GM23338 (cell line): ENCODE data around the gene KLHL22. TPM values are rescaled to one million over a fixed set of nuclear protein-coding genes. Genes with fewer than 3 reads are reported as not detected.

ENCODE experiments used
- ATAC-seq: fragments of 200-7000 bp; cut with Tn5 transposase; 3 replicates; pipeline ENCODE4 v1.9.1; 2020
- DNase-seq: peaks from one replicate; pipeline ENCODE4 v3.0.0-alpha.2; 2015; ENCODE audit warnings: low spot score
- H2AFZ ChIP-seq: fragments of 200-600 bp; sonication (generic); 2 replicates; pipeline ENCODE4 v1.8.0; 2016; ENCODE audit warnings: antibody characterized with exemption, mild to moderate bottlenecking, moderate library complexity
- H3F3A ChIP-seq: fragments of 200-600 bp; sonication (generic); replicated peaks from 2 replicates; pipeline ENCODE4 v1.8.0; 2017; ENCODE audit warnings: antibody characterized with exemption, mixed run types, low read depth
- H3K27ac ChIP-seq: fragments of 200-600 bp; sonication (generic); 2 replicates; pipeline ENCODE4 v1.6.1; 2016; ENCODE audit warnings: low read depth
- H3K27me3 ChIP-seq: fragments of 200-600 bp; sonication (generic); 2 replicates; pipeline ENCODE4 v1.8.0; 2016; ENCODE audit warnings: mild to moderate bottlenecking, mixed run types, moderate library complexity; ENCODE audit not compliant: insufficient read depth
- H3K36me3 ChIP-seq: fragments of 200-600 bp; sonication (generic); 2 replicates; pipeline ENCODE4 v1.8.0; 2016; ENCODE audit warnings: mild to moderate bottlenecking; ENCODE audit not compliant: insufficient read depth
- H3K4me1 ChIP-seq: fragments of 200-600 bp; sonication (generic); 2 replicates; pipeline ENCODE4 v1.8.0; 2016; ENCODE audit warnings: mild to moderate bottlenecking, moderate library complexity; ENCODE audit not compliant: insufficient read depth
- H3K4me2 ChIP-seq: fragments of 200-600 bp; sonication (generic); 2 replicates; pipeline ENCODE4 v1.7.1; 2017; ENCODE audit warnings: mixed run types
- H3K4me3 ChIP-seq: fragments of 200-600 bp; sonication (generic); 2 replicates; pipeline ENCODE4 v1.6.1; 2016; ENCODE audit warnings: mixed run types
- H3K79me2 ChIP-seq: fragments of 200-600 bp; sonication (generic); replicated peaks from 2 replicates; pipeline ENCODE4 v1.8.0; 2017; ENCODE audit warnings: mild to moderate bottlenecking; ENCODE audit not compliant: insufficient read depth
- H3K9me2 ChIP-seq: fragments of 200-600 bp; sonication (generic); 2 replicates; pipeline ENCODE4 v1.8.0; 2017; ENCODE audit not compliant: insufficient read depth
- H4K20me1 ChIP-seq: fragments of 200-600 bp; sonication (generic); replicated peaks from 2 replicates; pipeline ENCODE4 v1.8.0; 2017; ENCODE audit warnings: mild to moderate bottlenecking; ENCODE audit not compliant: insufficient read depth
- H3K27ac Mint-ChIP-seq: 2 replicates; pipeline ENCODE4 v1.8.0; 2020; ENCODE audit warnings: inconsistent platforms, mild to moderate bottlenecking, moderate library complexity, mixed read lengths
- H3K27me3 Mint-ChIP-seq: 3 replicates; pipeline ENCODE4 v1.8.0; 2022; ENCODE audit warnings: low read depth, mild to moderate bottlenecking, moderate library complexity, mixed read lengths, inconsistent platforms; ENCODE audit not compliant: insufficient read depth, poor library complexity
- H3K36me3 Mint-ChIP-seq: 3 replicates; pipeline ENCODE4 v1.8.0; 2021; ENCODE audit warnings: low read depth, mild to moderate bottlenecking, inconsistent platforms, moderate library complexity, mixed read lengths
- H3K4me1 Mint-ChIP-seq: 3 replicates; pipeline ENCODE4 v1.8.0; 2020; ENCODE audit warnings: mild to moderate bottlenecking, inconsistent platforms, mixed read lengths
- H3K4me3 Mint-ChIP-seq: 3 replicates; pipeline ENCODE4 v1.8.0; 2021; ENCODE audit warnings: moderate library complexity, mild to moderate bottlenecking, inconsistent platforms, mixed read lengths
- H3K9me3 Mint-ChIP-seq: 3 replicates; pipeline ENCODE4 v1.8.0; 2020; ENCODE audit warnings: moderate library complexity, mild to moderate bottlenecking, inconsistent platforms, mixed read lengths
- CREB1 ChIP-seq: fragments of 250-450 bp; sonication (Bioruptor Pico); IDR thresholded peaks from 2 replicates; pipeline ENCODE4 v1.5.0; 2020; ENCODE audit warnings: low read depth, mild to moderate bottlenecking, moderate library complexity
- EZH2 ChIP-seq: fragments of 200-600 bp; sonication (generic); IDR thresholded peaks from one replicate; pipeline ENCODE4 v1.8.0; 2017; ENCODE audit warnings: antibody characterized with exemption, mild to moderate bottlenecking, low read depth; ENCODE audit not compliant: unreplicated experiment
- EZH2phosphoT487 ChIP-seq: fragments of 200-600 bp; sonication (generic); IDR thresholded peaks from one replicate; pipeline ENCODE4 v1.8.1; 2018; ENCODE audit warnings: antibody characterized with exemption; ENCODE audit not compliant: unreplicated experiment
- ZNF331 ChIP-seq: fragments of 250-450 bp; sonication (Bioruptor Pico); IDR thresholded peaks from 2 replicates; pipeline ENCODE4 v1.5.0; 2020; ENCODE audit warnings: low read depth, mild to moderate bottlenecking, moderate library complexity
- polyA plus RNA-seq: library from polyadenylated mRNA; unstranded; fragments of >200 nt; fragmentation: Nextera tagmentation; extraction: Ambion mirVana; gene quantifications from 2 replicates; pipeline ENCODE4 v1.2.1, GENCODE V29; 2016
- total RNA-seq: library from RNA; depleted of rRNA; stranded (reverse); fragments of >200 nt; shearing (Covaris generic); gene quantifications from 2 replicates; pipeline ENCODE4 v1.2.3, GENCODE V29; 2014
- TF ChIP-seq, protein P1 (sequence below): fragments of 250-450 bp; sonication (Bioruptor Pico); IDR thresholded peaks from 2 replicates; pipeline ENCODE4 v1.5.0; 2020; ENCODE audit warnings: mild to moderate bottlenecking, moderate library complexity
- TF ChIP-seq, protein P2 (sequence below): IDR thresholded peaks from 2 replicates; pipeline ENCODE4 v1.6.1; 2016; ENCODE audit warnings: antibody characterized with exemption
- TF ChIP-seq, protein P3 (sequence below), 2 experiments: fragments of 200-600 bp in 1 of 2; sonication (generic) in 1 of 2; conservative IDR thresholded peaks; 2 replicates each; pipeline versions ENCODE4 v1.5.1 to v1.6.1; 2016 to 2017; ENCODE audit warnings: antibody characterized with exemption in 2 of 2, low read depth in 2 of 2, mild to moderate bottlenecking in 2 of 2, moderate library complexity in 1 of 2
- TF ChIP-seq, protein P4 (sequence below): IDR thresholded peaks from one replicate; pipeline ENCODE4 v1.6.1; 2018; ENCODE audit warnings: antibody characterized with exemption; ENCODE audit not compliant: unreplicated experiment

The KLHL22 gene
- total and polyA plus RNA-seq, 2 experiments from 2014 or later = 2.4 to 16.0 TPM

DNA sequence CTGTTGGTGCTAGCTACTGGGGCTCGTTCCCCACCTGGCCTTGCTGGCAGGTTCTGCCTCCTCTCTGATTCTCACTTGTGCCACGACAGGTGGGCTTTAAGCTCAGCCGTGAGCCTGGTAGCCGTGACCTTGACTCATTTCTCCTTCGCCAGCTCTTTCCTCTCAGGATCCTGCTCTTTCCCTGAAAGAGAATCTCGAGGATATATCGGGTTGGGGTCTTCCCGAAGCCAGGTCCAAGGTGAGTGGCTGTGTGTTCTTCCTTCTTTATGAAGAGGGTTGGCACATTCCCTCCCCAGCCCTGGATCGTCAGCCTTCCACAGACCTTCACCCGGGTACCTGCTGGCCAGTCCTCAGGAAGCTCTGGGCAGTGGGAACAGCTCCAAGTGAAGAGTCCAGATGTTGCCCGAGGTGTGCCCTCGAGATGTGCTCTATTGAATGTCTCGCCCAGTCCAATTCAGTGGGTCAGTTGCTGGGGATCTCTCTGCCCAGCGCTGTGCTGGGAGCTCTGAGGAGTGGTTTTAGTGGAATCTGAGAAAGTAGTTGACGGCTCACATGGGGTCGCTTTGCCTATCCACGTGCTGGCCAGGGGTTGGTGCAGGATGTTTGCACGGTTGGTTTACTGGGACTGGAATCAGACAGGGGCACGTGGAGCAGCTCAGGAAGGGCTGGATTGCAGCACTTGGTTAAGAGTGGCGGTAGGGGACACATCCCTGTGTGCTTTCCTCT, 100.3 kb downstream of the KLHL22 start (continued):
- TF ChIP-seq, protein P1, sequence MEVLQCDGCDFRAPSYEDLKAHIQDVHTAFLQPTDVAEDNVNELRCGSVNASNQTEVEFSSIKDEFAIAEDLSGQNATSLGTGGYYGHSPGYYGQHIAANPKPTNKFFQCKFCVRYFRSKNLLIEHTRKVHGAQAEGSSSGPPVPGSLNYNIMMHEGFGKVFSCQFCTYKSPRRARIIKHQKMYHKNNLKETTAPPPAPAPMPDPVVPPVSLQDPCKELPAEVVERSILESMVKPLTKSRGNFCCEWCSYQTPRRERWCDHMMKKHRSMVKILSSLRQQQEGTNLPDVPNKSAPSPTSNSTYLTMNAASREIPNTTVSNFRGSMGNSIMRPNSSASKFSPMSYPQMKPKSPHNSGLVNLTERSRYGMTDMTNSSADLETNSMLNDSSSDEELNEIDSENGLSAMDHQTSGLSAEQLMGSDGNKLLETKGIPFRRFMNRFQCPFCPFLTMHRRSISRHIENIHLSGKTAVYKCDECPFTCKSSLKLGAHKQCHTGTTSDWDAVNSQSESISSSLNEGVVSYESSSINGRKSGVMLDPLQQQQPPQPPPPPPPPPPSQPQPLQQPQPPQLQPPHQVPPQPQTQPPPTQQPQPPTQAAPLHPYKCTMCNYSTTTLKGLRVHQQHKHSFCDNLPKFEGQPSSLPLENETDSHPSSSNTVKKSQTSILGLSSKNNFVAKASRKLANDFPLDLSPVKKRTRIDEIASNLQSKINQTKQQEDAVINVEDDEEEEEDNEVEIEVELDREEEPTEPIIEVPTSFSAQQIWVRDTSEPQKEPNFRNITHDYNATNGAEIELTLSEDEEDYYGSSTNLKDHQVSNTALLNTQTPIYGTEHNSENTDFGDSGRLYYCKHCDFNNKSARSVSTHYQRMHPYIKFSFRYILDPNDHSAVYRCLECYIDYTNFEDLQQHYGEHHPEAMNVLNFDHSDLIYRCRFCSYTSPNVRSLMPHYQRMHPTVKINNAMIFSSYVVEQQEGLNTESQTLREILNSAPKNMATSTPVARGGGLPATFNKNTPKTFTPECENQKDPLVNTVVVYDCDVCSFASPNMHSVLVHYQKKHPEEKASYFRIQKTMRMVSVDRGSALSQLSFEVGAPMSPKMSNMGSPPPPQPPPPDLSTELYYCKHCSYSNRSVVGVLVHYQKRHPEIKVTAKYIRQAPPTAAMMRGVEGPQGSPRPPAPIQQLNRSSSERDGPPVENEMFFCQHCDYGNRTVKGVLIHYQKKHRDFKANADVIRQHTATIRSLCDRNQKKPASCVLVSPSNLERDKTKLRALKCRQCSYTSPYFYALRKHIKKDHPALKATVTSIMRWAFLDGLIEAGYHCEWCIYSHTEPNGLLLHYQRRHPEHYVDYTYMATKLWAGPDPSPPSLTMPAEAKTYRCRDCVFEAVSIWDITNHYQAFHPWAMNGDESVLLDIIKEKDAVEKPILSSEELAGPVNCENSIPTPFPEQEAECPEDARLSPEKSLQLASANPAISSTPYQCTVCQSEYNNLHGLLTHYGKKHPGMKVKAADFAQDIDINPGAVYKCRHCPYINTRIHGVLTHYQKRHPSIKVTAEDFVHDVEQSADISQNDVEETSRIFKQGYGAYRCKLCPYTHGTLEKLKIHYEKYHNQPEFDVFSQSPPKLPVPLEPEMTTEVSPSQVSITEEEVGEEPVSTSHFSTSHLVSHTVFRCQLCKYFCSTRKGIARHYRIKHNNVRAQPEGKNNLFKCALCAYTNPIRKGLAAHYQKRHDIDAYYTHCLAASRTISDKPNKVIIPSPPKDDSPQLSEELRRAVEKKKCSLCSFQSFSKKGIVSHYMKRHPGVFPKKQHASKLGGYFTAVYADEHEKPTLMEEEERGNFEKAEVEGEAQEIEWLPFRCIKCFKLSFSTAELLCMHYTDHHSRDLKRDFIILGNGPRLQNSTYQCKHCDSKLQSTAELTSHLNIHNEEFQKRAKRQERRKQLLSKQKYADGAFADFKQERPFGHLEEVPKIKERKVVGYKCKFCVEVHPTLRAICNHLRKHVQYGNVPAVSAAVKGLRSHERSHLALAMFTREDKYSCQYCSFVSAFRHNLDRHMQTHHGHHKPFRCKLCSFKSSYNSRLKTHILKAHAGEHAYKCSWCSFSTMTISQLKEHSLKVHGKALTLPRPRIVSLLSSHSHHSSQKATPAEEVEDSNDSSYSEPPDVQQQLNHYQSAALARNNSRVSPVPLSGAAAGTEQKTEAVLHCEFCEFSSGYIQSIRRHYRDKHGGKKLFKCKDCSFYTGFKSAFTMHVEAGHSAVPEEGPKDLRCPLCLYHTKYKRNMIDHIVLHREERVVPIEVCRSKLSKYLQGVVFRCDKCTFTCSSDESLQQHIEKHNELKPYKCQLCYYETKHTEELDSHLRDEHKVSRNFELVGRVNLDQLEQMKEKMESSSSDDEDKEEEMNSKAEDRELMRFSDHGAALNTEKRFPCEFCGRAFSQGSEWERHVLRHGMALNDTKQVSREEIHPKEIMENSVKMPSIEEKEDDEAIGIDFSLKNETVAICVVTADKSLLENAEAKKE = no peak
- TF ChIP-seq ZNF331 (no peak), CREB1 (no peak), EZH2 (no peak)
- TF ChIP-seq, protein P2, sequence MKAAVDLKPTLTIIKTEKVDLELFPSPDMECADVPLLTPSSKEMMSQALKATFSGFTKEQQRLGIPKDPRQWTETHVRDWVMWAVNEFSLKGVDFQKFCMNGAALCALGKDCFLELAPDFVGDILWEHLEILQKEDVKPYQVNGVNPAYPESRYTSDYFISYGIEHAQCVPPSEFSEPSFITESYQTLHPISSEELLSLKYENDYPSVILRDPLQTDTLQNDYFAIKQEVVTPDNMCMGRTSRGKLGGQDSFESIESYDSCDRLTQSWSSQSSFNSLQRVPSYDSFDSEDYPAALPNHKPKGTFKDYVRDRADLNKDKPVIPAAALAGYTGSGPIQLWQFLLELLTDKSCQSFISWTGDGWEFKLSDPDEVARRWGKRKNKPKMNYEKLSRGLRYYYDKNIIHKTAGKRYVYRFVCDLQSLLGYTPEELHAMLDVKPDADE = no peak

DNA sequence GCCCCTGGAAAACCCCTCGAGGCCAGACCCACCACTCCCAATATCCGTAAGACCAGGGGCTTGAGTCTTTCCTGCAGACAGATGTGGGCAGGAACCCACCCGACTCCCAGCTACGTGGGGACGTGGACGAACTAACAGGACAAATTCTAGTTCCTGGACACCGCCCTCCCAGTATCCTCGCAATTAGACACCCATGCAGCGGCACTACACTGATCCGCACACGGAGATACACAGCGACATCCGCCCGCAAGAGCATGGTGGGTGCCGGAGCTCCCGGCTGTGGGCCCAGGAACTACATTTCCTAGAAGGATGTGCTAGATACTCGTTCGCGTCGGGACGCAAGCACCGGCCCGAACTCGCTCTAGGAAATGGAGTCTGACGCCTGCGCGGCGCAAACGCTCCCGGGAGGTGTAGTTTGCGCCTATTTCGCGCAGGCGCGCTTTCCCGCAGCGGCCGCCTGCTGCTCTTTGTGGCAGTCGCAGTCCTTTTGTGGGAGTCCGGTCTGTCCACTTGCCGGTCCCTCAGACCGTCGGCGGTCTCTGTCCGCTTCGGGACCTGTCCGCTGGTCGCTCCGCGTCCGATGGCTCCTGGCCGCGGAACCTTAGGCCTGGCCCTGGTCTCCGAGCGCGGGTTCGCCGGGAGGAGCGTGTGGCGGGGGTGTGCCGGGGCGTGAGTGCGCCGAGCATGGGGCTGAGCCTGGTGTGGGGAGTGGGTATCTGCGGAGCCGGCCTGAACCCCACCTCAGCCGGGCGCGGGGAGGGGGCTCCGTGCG, 101.7 kb downstream of the KLHL22 start, which contains the start of gene ZNF74:
Gene ZNF74 (plus strand): TSS at position 447 of the 772 bp plus-strand sequence. CDS start 478 bp downstream, outside the sequence.
- peak within 1 kb of the TSS; percentile 95 for H3K27ac Mint-ChIP-seq
- H3K9me3 Mint-ChIP-seq = no peaks in the 10 kb centered on the region; the same call in 2 of the 3 replicates
- H3K4me1 Mint-ChIP-seq = peaks cover 30% of the 10 kb centered on the region
- H3F3A ChIP-seq = no peaks in the 10 kb centered on the region; the same call in 1 of the 2 replicates
- peak within 1 kb of the TSS; percentile 84 for H3K4me2 ChIP-seq
- H2AFZ ChIP-seq = peak within 1 kb of the TSS; percentile 94
- H3K4me3 Mint-ChIP-seq = peak within 1 kb of the TSS; percentile 89
- H3K4me3 ChIP-seq = peak within 1 kb of the TSS; percentile 94
- H3K36me3 ChIP-seq = no peaks in the 10 kb centered on the region
- ATAC-seq (peak; percentile 95), DNase-seq (peak; percentile 98)
- H3K36me3 Mint-ChIP-seq = peaks cover 8% of the 10 kb centered on the region
- H4K20me1 ChIP-seq = peaks cover 20% of the 10 kb centered on the region
- H3K27me3 ChIP-seq = no peaks in the 10 kb centered on the region
- H3K27ac ChIP-seq = peak within 1 kb of the TSS; percentile 73; the same call in 1 of the 2 replicates
- no peaks in the 10 kb centered on the region for H3K9me2 ChIP-seq
- H3K27me3 Mint-ChIP-seq = peaks cover 7% of the 10 kb centered on the region
- peaks cover 19% of the 10 kb centered on the region for H3K4me1 ChIP-seq
- peaks cover 45% of the 10 kb centered on the region for H3K79me2 ChIP-seq
- no peak for TF ChIP-seq EZH2phosphoT487
- peak; percentile 82 for TF ChIP-seq CREB1
- TF ChIP-seq, protein P2 = peak; percentile 94
- TF ChIP-seq, protein P3, sequence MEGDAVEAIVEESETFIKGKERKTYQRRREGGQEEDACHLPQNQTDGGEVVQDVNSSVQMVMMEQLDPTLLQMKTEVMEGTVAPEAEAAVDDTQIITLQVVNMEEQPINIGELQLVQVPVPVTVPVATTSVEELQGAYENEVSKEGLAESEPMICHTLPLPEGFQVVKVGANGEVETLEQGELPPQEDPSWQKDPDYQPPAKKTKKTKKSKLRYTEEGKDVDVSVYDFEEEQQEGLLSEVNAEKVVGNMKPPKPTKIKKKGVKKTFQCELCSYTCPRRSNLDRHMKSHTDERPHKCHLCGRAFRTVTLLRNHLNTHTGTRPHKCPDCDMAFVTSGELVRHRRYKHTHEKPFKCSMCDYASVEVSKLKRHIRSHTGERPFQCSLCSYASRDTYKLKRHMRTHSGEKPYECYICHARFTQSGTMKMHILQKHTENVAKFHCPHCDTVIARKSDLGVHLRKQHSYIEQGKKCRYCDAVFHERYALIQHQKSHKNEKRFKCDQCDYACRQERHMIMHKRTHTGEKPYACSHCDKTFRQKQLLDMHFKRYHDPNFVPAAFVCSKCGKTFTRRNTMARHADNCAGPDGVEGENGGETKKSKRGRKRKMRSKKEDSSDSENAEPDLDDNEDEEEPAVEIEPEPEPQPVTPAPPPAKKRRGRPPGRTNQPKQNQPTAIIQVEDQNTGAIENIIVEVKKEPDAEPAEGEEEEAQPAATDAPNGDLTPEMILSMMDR (conservative IDR thresholded peaks at IDR 0.05; ENCODE audit: low read depth in 2 of 2) = no peak
- TF ChIP-seq, protein P4, sequence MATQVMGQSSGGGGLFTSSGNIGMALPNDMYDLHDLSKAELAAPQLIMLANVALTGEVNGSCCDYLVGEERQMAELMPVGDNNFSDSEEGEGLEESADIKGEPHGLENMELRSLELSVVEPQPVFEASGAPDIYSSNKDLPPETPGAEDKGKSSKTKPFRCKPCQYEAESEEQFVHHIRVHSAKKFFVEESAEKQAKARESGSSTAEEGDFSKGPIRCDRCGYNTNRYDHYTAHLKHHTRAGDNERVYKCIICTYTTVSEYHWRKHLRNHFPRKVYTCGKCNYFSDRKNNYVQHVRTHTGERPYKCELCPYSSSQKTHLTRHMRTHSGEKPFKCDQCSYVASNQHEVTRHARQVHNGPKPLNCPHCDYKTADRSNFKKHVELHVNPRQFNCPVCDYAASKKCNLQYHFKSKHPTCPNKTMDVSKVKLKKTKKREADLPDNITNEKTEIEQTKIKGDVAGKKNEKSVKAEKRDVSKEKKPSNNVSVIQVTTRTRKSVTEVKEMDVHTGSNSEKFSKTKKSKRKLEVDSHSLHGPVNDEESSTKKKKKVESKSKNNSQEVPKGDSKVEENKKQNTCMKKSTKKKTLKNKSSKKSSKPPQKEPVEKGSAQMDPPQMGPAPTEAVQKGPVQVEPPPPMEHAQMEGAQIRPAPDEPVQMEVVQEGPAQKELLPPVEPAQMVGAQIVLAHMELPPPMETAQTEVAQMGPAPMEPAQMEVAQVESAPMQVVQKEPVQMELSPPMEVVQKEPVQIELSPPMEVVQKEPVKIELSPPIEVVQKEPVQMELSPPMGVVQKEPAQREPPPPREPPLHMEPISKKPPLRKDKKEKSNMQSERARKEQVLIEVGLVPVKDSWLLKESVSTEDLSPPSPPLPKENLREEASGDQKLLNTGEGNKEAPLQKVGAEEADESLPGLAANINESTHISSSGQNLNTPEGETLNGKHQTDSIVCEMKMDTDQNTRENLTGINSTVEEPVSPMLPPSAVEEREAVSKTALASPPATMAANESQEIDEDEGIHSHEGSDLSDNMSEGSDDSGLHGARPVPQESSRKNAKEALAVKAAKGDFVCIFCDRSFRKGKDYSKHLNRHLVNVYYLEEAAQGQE = no peak
